HEK293T (cell line): ENCODE measurements around the gene POLR1D.

Source experiments
- CTCF ChIA-PET: fragments of 350-600 bp; formaldehyde crosslinking; extraction: SDS; loops from one replicate; lab custom pipeline; 2021; ENCODE audit warnings: antibody characterized with exemption, inconsistent platforms; lab: Yijun Ruan, JAX
- POLR2A ChIA-PET: fragments of 350-600 bp; formaldehyde crosslinking; extraction: SDS; loops from one replicate; lab custom pipeline; 2020; ENCODE audit warnings: antibody characterized with exemption, inconsistent platforms; lab: Yijun Ruan, JAX
- DNase-seq: peaks from one replicate; pipeline ENCODE4 v3.0.0; 2012; ENCODE audit warnings: mixed read lengths; ENCODE audit errors: extremely low spot score
- ARNT ChIP-seq: fragments of 450-650 bp; IDR thresholded peaks from 2 replicates; pipeline ENCODE4 v1.6.1; 2017; ENCODE audit warnings: mild to moderate bottlenecking
- BHLHE40 ChIP-seq: fragments of 450-650 bp; IDR thresholded peaks from 2 replicates; pipeline ENCODE4 v1.6.1; 2016; ENCODE audit warnings: mild to moderate bottlenecking, moderate library complexity, borderline replicate concordance
- CTBP1 ChIP-seq: fragments of 450-650 bp; IDR thresholded peaks from 2 replicates; pipeline ENCODE4 v1.6.1; 2016; ENCODE audit warnings: borderline replicate concordance
- ELF4 ChIP-seq: fragments of 450-650 bp; IDR thresholded peaks from 2 replicates; pipeline ENCODE4 v1.6.1; 2017; ENCODE audit warnings: antibody characterized with exemption
- FOXA1 ChIP-seq: fragments of 450-650 bp; IDR thresholded peaks from 2 replicates; pipeline ENCODE4 v1.6.1; 2016; ENCODE audit warnings: mild to moderate bottlenecking
- FOXK2 ChIP-seq: fragments of 450-650 bp; IDR thresholded peaks from 2 replicates; pipeline ENCODE4 v1.6.1; 2016; ENCODE audit warnings: mild to moderate bottlenecking
- FOXM1 ChIP-seq: fragments of 450-650 bp; IDR thresholded peaks from 2 replicates; pipeline ENCODE4 v1.6.1; 2017; ENCODE audit warnings: mild to moderate bottlenecking, borderline replicate concordance
- HDGF ChIP-seq: fragments of 450-650 bp; IDR thresholded peaks from 2 replicates; pipeline ENCODE4 v1.6.1; 2017; ENCODE audit warnings: antibody characterized with exemption, borderline replicate concordance
- L3MBTL2 ChIP-seq: fragments of 450-650 bp; conservative IDR thresholded peaks from 2 replicates; pipeline ENCODE4 v1.6.1; 2016; ENCODE audit warnings: mild to moderate bottlenecking
- LEF1 ChIP-seq: fragments of 450-650 bp; IDR thresholded peaks from 2 replicates; pipeline ENCODE4 v1.6.1; 2017; ENCODE audit warnings: mild to moderate bottlenecking, borderline replicate concordance
- NFRKB ChIP-seq: fragments of 450-650 bp; IDR thresholded peaks from 2 replicates; pipeline ENCODE4 v1.6.1; 2016; ENCODE audit warnings: mild to moderate bottlenecking, moderate library complexity
- PKNOX1 ChIP-seq: fragments of 450-650 bp; IDR thresholded peaks from 2 replicates; pipeline ENCODE4 v1.6.1; 2016
- SP1 ChIP-seq: fragments of 450-650 bp; IDR thresholded peaks from 2 replicates; pipeline ENCODE4 v1.6.1; 2017
- SUZ12 ChIP-seq: fragments of 450-650 bp; IDR thresholded peaks from 2 replicates; pipeline ENCODE4 v1.6.1; 2016; ENCODE audit warnings: mild to moderate bottlenecking
- TARDBP ChIP-seq: fragments of 450-650 bp; IDR thresholded peaks from 2 replicates; pipeline ENCODE4 v1.6.1; 2016
- ZNF384 ChIP-seq: fragments of 450-650 bp; IDR thresholded peaks from 2 replicates; pipeline ENCODE4 v1.6.1; 2016

The POLR1D gene

GRCh38 chr13:27672025-27672424, 50.3 kb downstream of the POLR1D start:
- ChIA-PET POLR2A (no interaction called here), CTCF (no interaction called here)
- TF ChIP-seq HDGF = no peak
- no peak for TF ChIP-seq LEF1
- TF ChIP-seq SP1 = no peak
- TF ChIP-seq BHLHE40 = no peak
- no peak for TF ChIP-seq FOXA1
- no peak for TF ChIP-seq L3MBTL2
- TF ChIP-seq PKNOX1 = no peak
- no peak for TF ChIP-seq FOXM1
- no peak for TF ChIP-seq ZNF384
- no peak for TF ChIP-seq TARDBP
- TF ChIP-seq NFRKB = no peak
- TF ChIP-seq ARNT = no peak
- TF ChIP-seq SUZ12 = no peak
- TF ChIP-seq FOXK2 = no peak
- no peak for TF ChIP-seq ELF4
- no peak for TF ChIP-seq CTBP1
- no peak for DNase-seq
